C4-2B (cell line): ENCODE data around the gene ZNF627.

Experiments
- H3K27ac ChIP-seq: fragments of 450-650 bp; 2 replicates; pipeline ENCODE4 v1.5.1; 2017
- CTCF ChIP-seq: fragments of 450-650 bp; conservative IDR thresholded peaks from 2 replicates; pipeline ENCODE4 v1.5.1; 2017; ENCODE audit warnings: mild to moderate bottlenecking
- ZFX ChIP-seq: fragments of 450-650 bp; IDR thresholded peaks from 2 replicates; pipeline ENCODE4 v1.6.1; 2017

Gene ZNF627

GRCh38 chr19:11657307-11657706 lies 60.0 kb downstream of the ZNF627 start:
- TF ChIP-seq ZFX (no peak), CTCF (no peak)
- H3K27ac ChIP-seq = no peak overlapping the region

GRCh38 chr19:11658970-11659369 lies 61.7 kb downstream of the ZNF627 start:
- H3K27ac ChIP-seq = no peak overlapping the region
- TF ChIP-seq CTCF (no peak), ZFX (no peak)

GRCh38 chr19:11659612-11660011 lies 62.3 kb downstream of the ZNF627 start:
- TF ChIP-seq ZFX = no peak
- TF ChIP-seq CTCF = peak; percentile 42; the same call in 1 of the 2 replicates
- no peak overlapping the region for H3K27ac ChIP-seq

- H3K27ac ChIP-seq = no peak overlapping the region
- no peak for TF ChIP-seq CTCF
- no peak for TF ChIP-seq ZFX
Observed at GRCh38 chr19:11662278-11662677, 65.0 kb downstream of the ZNF627 start.

GRCh38 chr19:11663181-11663591 lies 65.9 kb downstream of the ZNF627 start:
- H3K27ac ChIP-seq = no peak overlapping the region
- TF ChIP-seq CTCF (no peak), ZFX (no peak)
